ENCODE data around the gene DTD2. TPM values are rescaled to one million over a fixed set of nuclear protein-coding genes. Genes with fewer than 3 reads are reported as not detected.

Gene DTD2
- total and polyA plus RNA-seq, 2 of the 8 experiments (the other 6 are each of a cell fraction or from before 2014, with no cell fraction given): 12.0 to 19.5 TPM

- TF ChIP-seq RFX5 (IDR thresholded peaks at IDR 0.05; ENCODE audit: borderline replicate concordance, low read depth, low read length): no peak
Measured at GRCh38 chr14:31449136-31449535, 8.2 kb downstream of the DTD2 start (continued).
